Central memory CD8-positive, alpha-beta T cell (primary cell): ENCODE measurements around the gene ST3GAL3.

Experiments
- ATAC-seq: fragments of 150-1000 bp; cut with Tn5 transposase; replicated peaks from 2 replicates; pipeline ENCODE4 v1.10.0; 2022; ENCODE audit warnings: mild to moderate bottlenecking, moderate FRiP score, moderate number of reproducible peaks; ENCODE audit not compliant: poor library complexity, severe bottlenecking; ENCODE audit errors: extremely low read depth
- DNase-seq, 2 donors: peaks; one replicate each; pipeline ENCODE4 v3.0.0; 2021; ENCODE audit warnings: low spot score in 2 of 2
- H3K27ac Mint-ChIP-seq: one replicate; pipeline ENCODE4 v1.8.0; 2022; ENCODE audit warnings: low read depth, mild to moderate bottlenecking, moderate library complexity, mixed read lengths
- H3K27me3 Mint-ChIP-seq: one replicate; pipeline ENCODE4 v1.8.0; 2022; ENCODE audit warnings: mixed read lengths
- H3K36me3 Mint-ChIP-seq: one replicate; pipeline ENCODE4 v1.8.0; 2022; ENCODE audit warnings: mild to moderate bottlenecking, moderate library complexity, mixed read lengths; ENCODE audit not compliant: insufficient read depth
- H3K4me1 Mint-ChIP-seq: one replicate; pipeline ENCODE4 v1.8.0; 2022; ENCODE audit warnings: mixed read lengths
- H3K4me3 Mint-ChIP-seq: one replicate; pipeline ENCODE4 v1.8.0; 2022; ENCODE audit warnings: mild to moderate bottlenecking, moderate library complexity, mixed read lengths
- H3K9me3 Mint-ChIP-seq: one replicate; pipeline ENCODE4 v1.8.0; 2022; ENCODE audit warnings: mixed read lengths

Gene ST3GAL3

DNA sequence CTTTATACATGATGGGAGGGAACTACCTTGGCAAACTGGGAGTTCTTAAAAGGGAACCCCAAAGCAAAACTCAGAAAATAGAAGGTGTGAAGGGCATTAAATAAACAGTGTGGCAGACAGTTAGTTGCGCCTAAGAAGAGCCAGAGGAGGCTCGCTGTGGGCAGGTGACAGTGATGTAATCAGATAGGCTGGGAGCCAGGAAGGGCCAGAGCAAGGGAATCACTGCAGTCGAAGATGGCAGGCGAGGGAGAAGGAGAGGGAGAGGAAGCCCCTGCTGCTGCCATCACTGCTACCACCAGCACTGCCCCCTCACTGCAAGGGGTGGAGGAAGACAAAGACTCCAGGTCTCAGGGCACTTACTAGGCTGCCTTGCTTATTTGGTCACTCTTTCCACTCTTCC lies 97.2 kb downstream of the ST3GAL3 start:
- no peaks in the 10 kb centered on the region for H3K4me1 Mint-ChIP-seq
- no peaks in the 10 kb centered on the region for H3K27me3 Mint-ChIP-seq
- H3K27ac Mint-ChIP-seq, result no peak overlapping the region
- no peak for DNase-seq
- ATAC-seq, result no peak
- peaks cover 2% of the 10 kb centered on the region for H3K36me3 Mint-ChIP-seq
- H3K9me3 Mint-ChIP-seq, result peaks cover 11% of the 10 kb centered on the region
- H3K4me3 Mint-ChIP-seq, result no peak overlapping the region

DNA sequence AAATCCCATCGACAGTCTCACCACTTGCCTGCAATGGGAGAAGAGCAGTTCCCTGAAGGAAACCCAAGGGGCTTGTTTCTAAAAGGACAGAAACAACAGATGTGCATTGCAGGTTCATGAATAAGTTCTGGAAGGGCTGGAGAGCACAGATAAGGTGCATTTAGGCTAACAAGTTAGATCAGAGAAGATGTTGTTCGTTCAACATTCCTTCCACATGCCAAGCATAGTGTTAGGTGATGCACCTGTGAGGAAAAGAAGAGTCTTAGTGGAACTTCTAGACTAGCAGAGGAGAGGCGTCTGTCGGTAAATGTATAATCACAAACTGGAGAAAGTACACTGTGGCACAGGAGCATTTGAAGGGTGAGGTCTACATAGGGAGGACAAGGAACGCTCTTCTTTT lies 98.0 kb downstream of the ST3GAL3 start:
- ATAC-seq (no peak), DNase-seq (no peak)
- Mint-ChIP-seq H3K4me3 (no peak overlapping the region), H3K4me1 (no peaks in the 10 kb centered on the region), H3K36me3 (peaks cover 4% of the 10 kb centered on the region), H3K27ac (no peak overlapping the region), H3K27me3 (no peaks in the 10 kb centered on the region), H3K9me3 (peaks cover 11% of the 10 kb centered on the region)

DNA sequence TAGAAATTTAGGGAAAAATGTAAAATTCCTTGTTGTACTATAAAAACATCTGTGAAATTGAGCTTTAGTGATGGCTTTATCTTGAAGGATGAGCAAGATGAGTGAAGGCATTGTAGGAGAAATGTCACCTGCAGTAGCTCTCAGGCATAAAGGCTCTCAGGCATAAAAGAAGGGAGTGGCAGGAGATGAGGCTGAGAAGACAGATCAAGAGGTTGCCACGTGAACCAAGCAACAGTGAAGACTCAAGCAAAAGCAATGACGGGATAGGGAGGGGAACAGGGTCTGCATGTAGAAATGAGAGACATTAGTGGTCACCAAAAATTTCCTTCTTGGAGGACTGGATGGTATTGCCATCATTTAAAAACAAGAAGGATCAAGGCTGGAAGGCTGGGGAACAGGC lies 98.8 kb downstream of the ST3GAL3 start:
- H3K4me1 Mint-ChIP-seq, result no peaks in the 10 kb centered on the region
- H3K36me3 Mint-ChIP-seq, result peaks cover 2% of the 10 kb centered on the region
- H3K9me3 Mint-ChIP-seq, result peaks cover 11% of the 10 kb centered on the region
- no peak overlapping the region for H3K27ac Mint-ChIP-seq
- H3K27me3 Mint-ChIP-seq, result no peaks in the 10 kb centered on the region
- no peak overlapping the region for H3K4me3 Mint-ChIP-seq
- no peak for DNase-seq
- no peak for ATAC-seq

DNA sequence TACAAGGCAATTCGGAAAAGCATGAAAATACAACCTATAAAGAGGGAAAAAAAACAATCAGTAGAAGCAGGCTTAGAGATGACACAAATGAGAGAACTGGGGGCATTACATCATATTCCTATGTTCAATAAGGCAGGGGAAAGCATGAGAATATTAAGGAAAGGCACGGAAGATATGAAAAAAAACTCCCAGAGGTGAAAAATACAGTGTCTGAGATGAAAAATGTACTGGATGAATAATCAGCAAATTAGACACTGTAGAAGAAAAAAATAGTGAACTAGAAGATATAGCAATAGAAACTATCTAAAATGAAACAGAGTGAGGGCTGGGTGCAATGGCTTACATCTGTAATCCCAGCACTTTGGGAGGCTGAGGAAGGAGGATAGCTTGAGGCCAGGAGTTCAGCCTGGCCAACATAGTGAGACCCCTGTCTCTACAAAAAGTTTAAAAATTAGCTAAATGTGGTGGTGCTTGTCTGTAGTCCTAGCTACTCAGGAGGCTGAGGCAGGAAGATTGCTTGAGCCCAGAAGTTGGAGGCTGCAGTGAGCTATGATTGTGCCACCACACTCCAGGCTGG lies 101.8 kb downstream of the ST3GAL3 start:
- H3K4me3 Mint-ChIP-seq, result no peak overlapping the region

DNA sequence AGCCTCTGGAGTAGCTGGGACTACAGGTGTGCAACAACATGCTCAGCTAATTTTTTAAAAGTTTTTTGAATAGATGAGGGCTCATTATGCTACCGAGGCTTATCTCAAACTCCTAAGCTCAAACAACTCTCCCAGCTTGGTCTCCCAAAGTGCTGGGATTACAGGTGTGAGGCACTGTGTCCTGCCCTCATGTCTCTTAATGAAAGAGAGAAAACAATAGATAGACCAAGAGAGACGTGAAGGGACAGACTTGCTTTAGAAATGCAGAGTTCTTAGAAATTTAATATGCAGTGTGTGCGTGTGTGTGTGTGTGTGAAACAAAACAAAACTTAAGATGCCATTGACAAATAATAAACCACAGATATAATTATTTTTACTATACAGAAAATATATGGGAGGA lies 105.2 kb downstream of the ST3GAL3 start:
- ATAC-seq, result no peak
- no peak overlapping the region for H3K4me3 Mint-ChIP-seq
- H3K36me3 Mint-ChIP-seq, result peaks cover 2% of the 10 kb centered on the region

More for the DNA sequence above, 101.8 kb downstream of the ST3GAL3 start:
- peaks cover 2% of the 10 kb centered on the region for H3K36me3 Mint-ChIP-seq
- H3K27ac Mint-ChIP-seq, result no peak overlapping the region
- peaks cover 11% of the 10 kb centered on the region for H3K9me3 Mint-ChIP-seq
- ATAC-seq, result no peak
- no peaks in the 10 kb centered on the region for H3K27me3 Mint-ChIP-seq
- H3K4me1 Mint-ChIP-seq, result no peaks in the 10 kb centered on the region
- DNase-seq, result no peak

DNA sequence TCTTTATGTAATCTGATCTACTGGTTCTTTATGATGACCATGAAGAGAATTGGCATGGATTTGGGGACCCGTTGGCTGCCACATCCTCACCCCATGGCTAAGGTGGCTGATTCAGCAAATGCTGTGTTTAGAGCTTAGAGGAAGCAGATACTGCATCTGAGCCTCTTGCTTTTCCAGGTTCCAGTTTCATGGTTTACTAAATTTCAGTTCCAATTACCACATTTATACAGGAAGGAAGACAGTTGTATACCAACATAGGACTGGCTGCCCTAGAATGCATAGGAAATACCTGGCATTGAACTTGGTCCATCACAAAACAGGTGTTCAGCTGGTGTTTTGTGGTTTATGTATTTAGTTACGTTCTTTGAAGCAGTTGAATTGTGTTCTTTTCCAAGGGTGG lies 107.1 kb downstream of the ST3GAL3 start:
- H3K27ac Mint-ChIP-seq, result no peak overlapping the region
- peaks cover 2% of the 10 kb centered on the region for H3K36me3 Mint-ChIP-seq
- no peak overlapping the region for H3K4me3 Mint-ChIP-seq
- no peaks in the 10 kb centered on the region for H3K27me3 Mint-ChIP-seq
- no peak for DNase-seq
- ATAC-seq, result no peak
- H3K9me3 Mint-ChIP-seq, result peaks cover 12% of the 10 kb centered on the region
- no peaks in the 10 kb centered on the region for H3K4me1 Mint-ChIP-seq

More for the DNA sequence above, 105.2 kb downstream of the ST3GAL3 start:
- no peak overlapping the region for H3K27ac Mint-ChIP-seq
- DNase-seq, result no peak
- no peaks in the 10 kb centered on the region for H3K4me1 Mint-ChIP-seq
- H3K9me3 Mint-ChIP-seq, result peaks cover 15% of the 10 kb centered on the region
- H3K27me3 Mint-ChIP-seq, result no peaks in the 10 kb centered on the region

- Mint-ChIP-seq H3K9me3 (peaks cover 12% of the 10 kb centered on the region), H3K27me3 (no peaks in the 10 kb centered on the region), H3K36me3 (no peaks in the 10 kb centered on the region), H3K4me1 (no peaks in the 10 kb centered on the region), H3K4me3 (no peak overlapping the region), H3K27ac (no peak overlapping the region)
- ATAC-seq, result no peak
- no peak for DNase-seq
These were observed 110.1 kb downstream of the ST3GAL3 start for GRCh38 chr1:43817304-43817939.

DNA sequence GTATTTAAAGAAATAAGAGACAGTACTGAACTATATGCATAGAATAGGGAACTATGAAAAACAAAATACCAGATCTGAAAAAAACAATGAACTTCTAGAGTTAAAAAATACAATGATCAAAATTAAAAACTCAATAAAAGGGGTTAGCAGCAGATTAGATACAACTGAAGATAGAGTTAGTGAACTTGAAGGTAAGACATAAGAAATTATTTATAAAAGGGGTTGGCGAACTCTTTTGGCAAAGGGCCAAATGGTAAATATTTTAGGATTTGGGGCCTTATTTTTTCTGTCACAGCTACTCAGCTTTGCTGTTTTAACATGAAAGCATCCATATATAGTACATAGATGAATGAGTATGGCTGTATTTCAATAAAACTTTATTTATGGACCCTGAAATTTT lies 111.4 kb downstream of the ST3GAL3 start:
- H3K4me1 Mint-ChIP-seq, result no peaks in the 10 kb centered on the region
- no peak overlapping the region for H3K27ac Mint-ChIP-seq
- peaks cover 12% of the 10 kb centered on the region for H3K9me3 Mint-ChIP-seq
- H3K36me3 Mint-ChIP-seq, result peaks cover under 1% of the 10 kb centered on the region
- DNase-seq (no peak), ATAC-seq (no peak)
- no peak overlapping the region for H3K4me3 Mint-ChIP-seq
- no peaks in the 10 kb centered on the region for H3K27me3 Mint-ChIP-seq

- H3K27ac Mint-ChIP-seq, result no peak overlapping the region
- no peak overlapping the region for H3K4me3 Mint-ChIP-seq
- DNase-seq (no peak), ATAC-seq (no peak)
- peaks cover 12% of the 10 kb centered on the region for H3K9me3 Mint-ChIP-seq
- H3K4me1 Mint-ChIP-seq, result no peaks in the 10 kb centered on the region
- no peaks in the 10 kb centered on the region for H3K27me3 Mint-ChIP-seq
- peaks cover 2% of the 10 kb centered on the region for H3K36me3 Mint-ChIP-seq
These were observed 112.0 kb downstream of the ST3GAL3 start for GRCh38 chr1:43819357-43819756.

DNA sequence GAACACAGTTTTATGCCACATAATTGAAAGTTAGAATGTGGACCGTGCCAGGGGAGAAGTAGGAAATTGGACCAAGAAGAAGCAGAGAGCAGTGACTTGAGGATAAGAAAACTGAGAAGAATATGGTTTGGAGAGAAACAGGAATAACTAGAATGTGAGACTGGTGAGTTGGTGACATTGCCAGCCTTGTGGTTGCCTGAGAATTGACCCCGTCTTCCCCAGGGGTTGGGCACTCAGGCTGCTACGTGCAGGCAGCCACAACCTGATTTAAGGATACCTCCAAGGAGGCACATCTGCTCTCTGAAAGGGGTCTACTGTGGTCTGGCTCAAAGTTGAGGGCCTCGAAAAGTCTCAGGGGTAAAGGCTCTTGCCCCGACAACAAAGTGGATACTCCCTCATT lies 114.1 kb downstream of the ST3GAL3 start:
- ATAC-seq, result no peak

DNA sequence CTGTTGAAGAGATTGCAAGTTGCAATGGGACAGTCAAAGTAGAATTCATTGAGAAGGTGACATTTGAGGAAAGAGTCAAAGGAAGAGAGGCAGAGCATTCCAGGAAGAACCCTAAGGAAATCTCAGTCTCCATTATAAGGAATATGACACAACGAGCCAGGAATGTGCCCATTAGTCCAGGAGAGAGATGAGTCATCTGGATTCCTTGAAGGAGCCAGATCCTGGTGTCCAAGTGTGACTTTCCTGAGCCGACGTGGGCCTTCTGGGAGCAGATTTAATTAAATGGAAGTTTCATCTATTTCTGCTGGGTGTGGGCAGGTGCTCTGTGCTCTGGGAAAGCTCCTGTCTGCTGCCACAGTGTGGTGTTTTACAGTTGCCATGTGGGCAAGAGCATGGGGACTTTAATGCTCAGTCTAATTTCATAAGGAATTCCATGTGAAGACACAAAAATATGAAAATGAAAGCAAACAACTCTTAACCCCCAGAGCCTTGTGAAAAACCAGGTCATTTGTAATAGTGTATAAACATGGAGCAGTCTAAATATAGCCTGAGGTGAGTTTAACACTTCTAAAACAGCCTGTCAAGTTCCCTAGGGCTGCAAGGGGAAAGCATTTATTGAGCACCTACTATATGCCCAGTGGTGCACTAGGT lies 114.8 kb downstream of the ST3GAL3 start:
- no peaks in the 10 kb centered on the region for H3K27me3 Mint-ChIP-seq
- peaks cover 10% of the 10 kb centered on the region for H3K9me3 Mint-ChIP-seq
- H3K36me3 Mint-ChIP-seq, result peaks cover 5% of the 10 kb centered on the region
- H3K27ac Mint-ChIP-seq, result no peak overlapping the region
- no peak for DNase-seq
- H3K4me3 Mint-ChIP-seq, result no peak overlapping the region
- H3K4me1 Mint-ChIP-seq, result no peaks in the 10 kb centered on the region
- ATAC-seq, result no peak

More for the DNA sequence above, 114.1 kb downstream of the ST3GAL3 start:
- Mint-ChIP-seq H3K4me3 (no peak overlapping the region), H3K27ac (no peak overlapping the region), H3K27me3 (no peaks in the 10 kb centered on the region), H3K4me1 (no peaks in the 10 kb centered on the region), H3K9me3 (peaks cover 12% of the 10 kb centered on the region), H3K36me3 (peaks cover 5% of the 10 kb centered on the region)
- DNase-seq, result no peak

GRCh38 chr1:43824795-43825194 lies 117.5 kb downstream of the ST3GAL3 start:
- Mint-ChIP-seq H3K36me3 (peaks cover 5% of the 10 kb centered on the region), H3K9me3 (no peaks in the 10 kb centered on the region), H3K4me1 (no peaks in the 10 kb centered on the region), H3K27ac (no peak overlapping the region), H3K4me3 (no peak overlapping the region), H3K27me3 (no peaks in the 10 kb centered on the region)
- DNase-seq, result no peak
- no peak for ATAC-seq

DNA sequence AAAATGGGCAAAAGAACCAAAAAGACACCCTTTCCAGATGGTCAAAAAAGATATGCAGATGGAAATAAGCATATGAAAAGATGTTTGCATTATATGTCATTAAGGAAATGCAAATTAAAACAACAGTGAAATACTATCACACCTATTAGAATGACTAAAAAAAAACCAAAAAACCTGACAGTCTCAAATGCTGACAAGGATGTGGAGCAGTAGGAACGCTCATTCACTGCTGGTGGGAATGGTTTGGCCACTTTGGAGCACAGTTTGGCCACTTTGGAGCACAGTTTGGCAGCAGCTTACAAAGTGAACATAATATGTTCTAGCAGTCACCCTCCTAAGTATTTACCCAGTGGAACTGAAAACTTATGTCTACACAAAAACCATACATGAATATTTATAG lies 121.2 kb downstream of the ST3GAL3 start:
- H3K9me3 Mint-ChIP-seq, result no peaks in the 10 kb centered on the region

More for the DNA sequence above, 121.2 kb downstream of the ST3GAL3 start:
- no peaks in the 10 kb centered on the region for H3K27me3 Mint-ChIP-seq
- ATAC-seq (no peak), DNase-seq (no peak)
- no peak overlapping the region for H3K27ac Mint-ChIP-seq
- H3K4me1 Mint-ChIP-seq, result peaks cover 12% of the 10 kb centered on the region
- no peak overlapping the region for H3K4me3 Mint-ChIP-seq
- H3K36me3 Mint-ChIP-seq, result peaks cover 7% of the 10 kb centered on the region
